HG02981 (cell line): ENCODE results near the gene RNPEPL1.

ENCODE experiments used
- ATAC-seq: cut with Tn5 transposase; IDR thresholded peaks from one replicate; pipeline ENCODE4 v1.9.1; 2021; ENCODE audit warnings: mild to moderate bottlenecking, moderate library complexity; ENCODE audit not compliant: unreplicated experiment

Gene RNPEPL1

DNA sequence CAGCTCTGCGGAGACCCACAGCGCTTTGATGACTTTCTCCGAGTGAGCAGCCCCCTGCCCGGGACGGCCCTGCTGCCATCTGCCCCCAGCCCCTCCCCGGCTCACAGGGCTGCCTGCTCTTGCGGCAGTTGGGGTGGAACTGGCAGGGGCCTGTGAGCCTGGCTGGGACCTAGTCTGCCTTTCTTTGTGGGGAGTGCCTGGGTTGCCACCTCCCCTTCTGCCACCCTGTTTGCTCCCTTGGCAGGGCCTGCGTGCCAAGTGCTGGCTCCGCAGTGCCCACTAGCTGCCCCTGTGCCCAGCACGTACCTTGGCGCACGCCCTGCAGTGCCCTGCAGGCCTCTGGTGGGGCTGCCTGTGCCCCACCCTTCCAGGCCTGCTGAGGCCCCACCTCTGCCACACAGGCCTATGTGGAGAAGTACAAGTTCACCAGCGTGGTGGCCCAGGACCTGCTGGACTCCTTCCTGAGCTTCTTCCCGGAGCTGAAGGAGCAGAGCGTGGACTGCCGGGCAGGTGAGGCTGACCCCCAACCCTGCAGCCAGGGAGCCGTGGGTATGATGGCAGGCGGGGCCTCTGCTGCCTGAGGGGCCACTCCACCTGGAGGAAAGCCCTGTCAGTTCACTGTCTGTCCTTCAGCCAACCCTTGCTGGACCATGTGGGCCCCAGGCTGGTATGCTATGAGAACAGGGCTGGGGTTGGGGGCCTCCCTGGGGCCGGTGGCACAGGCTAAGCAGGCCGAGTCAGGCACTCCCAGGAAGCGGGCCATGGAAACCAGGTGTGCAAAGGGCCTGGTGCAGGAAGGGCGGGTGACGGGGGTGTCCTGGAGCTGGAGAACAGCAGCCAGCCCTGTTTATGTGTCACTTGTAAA, 7.0 kb downstream of the RNPEPL1 start:
- ATAC-seq = no peak

DNA sequence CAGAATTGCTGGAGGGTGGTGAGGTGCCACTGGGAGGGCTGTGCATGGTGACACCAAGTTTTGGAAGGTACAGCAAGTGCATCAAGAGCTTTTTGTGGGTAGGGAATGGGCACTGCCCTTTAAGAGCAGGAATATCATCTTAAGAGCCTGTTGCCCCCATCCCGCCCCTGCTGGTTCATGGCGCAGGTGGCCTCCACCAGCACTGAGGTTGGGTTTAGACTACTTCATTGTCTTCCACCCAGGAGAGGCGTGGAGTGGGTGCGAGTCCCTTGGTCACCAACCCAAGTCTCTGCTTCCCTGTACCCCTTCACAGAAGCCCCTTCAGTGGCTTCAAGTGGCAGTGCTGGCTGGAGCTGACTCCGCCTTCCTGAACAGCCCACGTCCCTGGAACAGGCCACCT, 7.8 kb downstream of the RNPEPL1 start:
- no peak for ATAC-seq

DNA sequence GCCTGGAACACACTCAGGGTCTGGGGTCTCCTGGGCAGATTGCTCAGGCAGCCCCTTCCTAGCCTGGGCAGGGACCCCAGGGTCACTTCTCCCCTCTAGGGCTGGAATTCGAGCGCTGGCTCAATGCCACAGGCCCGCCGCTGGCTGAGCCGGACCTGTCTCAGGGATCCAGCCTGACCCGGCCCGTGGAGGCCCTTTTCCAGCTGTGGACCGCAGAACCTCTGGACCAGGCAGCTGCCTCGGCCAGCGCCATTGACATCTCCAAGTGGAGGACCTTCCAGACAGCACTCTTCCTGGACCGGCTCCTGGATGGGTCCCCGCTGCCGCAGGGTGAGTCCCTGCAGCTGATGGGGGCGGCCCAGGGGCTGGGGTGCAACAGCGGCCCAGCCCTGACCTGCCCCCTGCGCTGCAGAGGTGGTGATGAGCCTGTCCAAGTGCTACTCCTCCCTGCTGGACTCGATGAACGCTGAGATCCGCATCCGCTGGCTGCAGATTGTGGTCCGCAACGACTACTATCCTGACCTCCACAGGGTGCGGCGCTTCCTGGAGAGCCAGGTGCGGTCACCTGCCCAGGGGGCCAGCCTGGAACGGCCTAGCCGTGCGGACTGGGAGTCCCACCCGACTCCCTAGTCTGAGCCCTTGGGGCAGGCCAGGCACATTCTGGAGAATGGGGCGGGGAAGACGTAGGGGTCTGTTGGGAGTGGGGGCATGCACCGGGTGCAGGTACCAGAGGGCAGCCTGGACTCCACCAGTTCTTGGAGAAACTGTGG, 8.3 kb downstream of the RNPEPL1 start:
- ATAC-seq = no peak

DNA sequence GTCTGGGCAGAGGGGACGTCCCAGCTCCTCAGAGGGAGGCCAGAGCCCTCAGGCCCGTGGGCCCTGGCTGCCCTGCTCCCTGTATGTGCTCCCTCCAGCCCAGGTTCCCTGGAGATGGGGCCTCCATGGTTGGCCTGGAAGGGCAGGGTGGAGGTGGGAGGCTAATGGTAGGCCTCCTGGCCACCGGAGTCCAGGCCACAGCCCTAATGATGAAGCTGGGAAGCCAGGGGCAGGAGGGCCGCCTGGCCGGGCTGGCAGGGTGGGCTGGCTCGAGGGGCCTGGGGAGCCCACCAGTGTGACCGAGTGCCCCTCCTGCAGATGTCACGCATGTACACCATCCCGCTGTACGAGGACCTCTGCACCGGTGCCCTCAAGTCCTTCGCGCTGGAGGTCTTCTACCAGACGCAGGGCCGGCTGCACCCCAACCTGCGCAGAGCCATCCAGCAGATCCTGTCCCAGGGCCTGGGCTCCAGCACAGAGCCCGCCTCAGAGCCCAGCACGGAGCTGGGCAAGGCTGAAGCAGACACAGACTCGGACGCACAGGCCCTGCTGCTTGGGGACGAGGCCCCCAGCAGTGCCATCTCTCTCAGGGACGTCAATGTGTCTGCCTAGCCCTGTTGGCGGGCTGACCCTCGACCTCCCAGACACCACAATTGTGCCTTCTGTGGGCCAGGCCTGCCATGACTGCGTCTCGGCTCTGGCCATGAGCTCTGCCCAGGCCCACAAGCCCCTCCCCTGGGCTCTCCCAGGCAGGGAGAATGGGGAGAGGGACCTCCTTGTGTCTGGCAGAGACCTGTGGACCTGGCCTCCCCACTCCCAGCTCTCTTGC, 9.2 kb downstream of the RNPEPL1 start:
- ATAC-seq = no peak

DNA sequence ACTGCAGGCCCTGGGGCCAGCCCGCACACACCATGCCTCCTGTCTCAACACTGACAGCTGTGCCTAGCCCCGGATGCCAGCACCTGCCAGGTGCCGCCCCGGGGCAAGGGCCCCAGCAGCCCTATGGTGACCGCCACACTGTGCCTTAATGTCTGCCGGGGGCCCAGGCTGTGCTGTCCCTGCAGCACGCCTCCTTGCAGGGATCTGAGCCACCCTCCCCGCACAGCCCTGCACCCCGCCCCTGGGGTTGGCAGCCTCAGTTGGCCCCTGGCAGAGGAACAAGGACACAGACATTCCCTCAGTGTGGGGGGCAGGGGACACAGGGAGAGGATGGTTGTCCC, 9.8 kb downstream of the RNPEPL1 start:
- no peak for ATAC-seq

DNA sequence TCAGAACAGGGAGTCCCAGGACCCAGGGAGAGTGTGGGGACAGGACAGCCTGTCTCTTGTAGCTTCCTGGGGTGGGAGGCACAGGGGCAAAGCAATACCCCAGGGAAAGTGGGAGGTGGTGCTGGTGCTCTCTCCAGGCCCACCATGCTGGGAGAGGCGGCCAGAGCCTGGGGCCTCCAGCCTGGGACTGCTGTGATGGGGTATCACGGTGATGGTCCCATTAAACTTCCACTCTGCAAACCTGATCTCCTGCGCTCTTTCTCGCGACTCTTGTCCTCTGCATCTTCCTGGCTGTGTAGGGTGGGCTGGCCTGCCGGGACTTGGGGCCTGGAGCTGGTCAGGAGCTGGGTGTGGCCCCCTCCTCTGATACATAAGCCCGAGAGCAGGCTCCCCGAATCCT, 10.2 kb downstream of the RNPEPL1 start:
- no peak for ATAC-seq

DNA sequence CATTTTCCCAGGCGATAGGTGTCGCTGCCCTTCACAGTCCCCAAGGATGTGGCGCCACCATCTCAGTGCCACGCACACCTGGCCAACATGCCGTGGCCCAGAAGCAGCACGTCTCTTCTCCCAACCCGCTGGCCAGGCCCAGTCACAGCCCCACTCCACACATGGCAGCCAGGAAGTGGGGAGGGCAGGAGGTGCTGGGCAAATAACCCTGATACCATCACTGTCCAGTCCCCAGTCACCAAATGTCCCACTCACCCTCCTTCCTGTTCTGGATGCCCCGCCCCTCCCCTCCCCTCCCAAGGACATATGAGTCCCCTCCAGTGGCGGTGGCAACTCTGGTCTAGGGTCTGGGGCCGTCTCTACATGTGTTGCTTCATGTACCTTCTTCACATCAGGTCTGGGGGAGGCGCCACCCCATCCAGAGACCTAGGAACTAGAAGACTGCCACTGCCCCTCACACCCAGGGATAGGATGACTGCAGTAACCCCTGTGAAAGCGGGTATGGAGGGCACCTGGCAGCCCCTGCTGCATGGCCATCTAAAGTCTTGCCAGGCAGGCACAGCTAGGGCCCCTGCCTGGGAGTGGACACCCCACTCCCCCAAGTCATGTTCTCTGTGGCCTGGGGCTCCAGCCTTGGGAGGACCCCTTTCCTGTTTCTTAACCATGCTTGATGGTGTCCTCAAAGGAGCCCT, 10.9 kb downstream of the RNPEPL1 start:
- ATAC-seq = no peak

DNA sequence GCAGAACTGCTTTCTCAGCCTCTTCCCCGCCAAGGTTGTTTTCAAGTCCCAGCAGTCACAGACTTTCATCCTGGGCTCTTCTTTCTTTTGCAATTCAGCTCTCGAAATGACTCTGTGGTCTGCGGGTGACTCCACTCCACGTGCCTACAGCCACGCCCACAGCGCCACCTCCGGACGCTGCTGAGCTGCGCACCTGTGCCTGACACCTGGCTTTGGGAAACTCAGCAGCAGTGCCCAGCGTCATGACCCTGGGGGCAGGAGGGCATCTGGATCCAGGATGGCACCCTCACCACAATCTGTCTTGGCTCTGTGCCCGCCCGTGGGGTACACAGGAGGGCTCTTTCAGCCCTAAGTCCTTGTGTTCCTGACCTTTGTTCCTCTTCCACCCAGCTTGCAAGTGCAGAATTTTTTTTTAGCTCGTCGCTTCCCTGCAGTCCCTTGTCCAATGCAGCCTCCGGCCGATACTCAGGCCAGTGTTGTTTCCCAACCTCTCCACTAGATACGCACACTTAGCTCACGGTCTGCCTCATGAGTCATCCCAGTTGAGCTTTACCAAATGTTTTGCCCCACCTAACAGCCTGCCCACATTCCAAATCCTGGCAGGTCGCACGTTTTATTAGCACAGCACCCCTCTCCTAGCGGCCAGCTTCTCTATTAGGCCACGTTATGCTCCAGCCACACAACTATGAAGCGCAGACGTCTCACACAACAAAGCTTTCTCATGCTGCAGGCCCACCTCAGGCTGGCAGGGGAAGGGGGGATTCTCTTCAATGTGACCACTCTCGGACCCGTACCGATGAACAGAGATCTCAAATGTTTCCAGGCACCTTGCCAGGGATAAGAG, 11.7 kb downstream of the RNPEPL1 start:
- no peak for ATAC-seq

DNA sequence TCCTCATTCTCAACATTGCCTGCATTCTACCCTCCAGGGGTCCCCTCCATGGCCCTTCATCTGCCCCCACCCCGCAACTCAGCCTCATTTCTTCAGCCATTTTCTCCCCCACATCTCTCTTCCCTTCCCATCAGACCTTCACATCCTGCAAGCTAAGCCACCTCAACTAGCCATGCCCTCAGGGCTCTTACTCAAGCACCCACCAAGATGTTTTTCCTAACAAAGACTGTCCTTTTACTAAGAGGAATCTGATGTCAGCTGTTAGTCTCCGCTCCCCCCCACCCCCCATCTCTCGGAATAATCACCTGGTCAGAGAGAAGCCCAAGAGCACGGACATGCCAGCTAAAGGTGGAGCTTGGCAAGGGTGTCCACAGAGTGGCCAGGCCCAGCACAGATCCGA, 13.5 kb downstream of the RNPEPL1 start:
- ATAC-seq = no peak

DNA sequence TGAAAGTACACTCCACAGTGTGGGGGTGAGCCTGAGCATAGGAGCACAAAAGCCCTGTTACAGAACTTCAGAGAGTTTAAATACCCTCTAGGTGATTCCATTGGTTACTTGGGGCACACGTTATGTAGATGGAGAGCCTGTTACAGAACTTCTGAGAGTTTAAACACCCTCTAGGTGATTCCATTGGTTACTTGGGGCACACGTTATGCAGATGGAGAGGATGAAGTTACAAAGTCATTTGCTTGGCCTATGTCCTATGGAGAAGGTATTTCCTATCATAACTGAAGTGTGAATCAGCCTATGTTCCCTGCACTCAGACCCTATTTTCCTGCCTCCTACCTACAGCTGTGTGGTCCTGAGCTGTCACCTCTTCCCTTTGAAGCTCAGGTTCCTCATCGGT, 14.5 kb downstream of the RNPEPL1 start:
- no peak for ATAC-seq

DNA sequence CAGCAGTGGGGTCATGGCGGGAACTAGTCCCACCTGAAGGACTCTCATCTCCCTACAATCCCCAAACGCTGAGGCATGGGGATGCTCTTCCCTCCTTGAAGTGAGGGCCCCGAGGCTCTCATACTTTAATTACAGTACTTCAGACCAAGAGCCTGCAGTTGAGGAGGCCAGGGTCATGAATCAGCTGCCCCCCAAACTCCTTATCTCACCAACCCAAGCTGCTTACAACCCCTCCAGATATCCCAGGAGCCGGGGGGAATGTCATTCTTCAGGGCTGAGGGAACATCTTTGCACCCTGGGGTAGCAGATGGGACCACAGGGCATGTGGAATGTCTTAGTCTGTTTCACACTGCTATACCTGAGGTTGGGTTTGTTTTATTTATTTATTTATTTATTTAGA, 15.5 kb downstream of the RNPEPL1 start:
- no peak for ATAC-seq

DNA sequence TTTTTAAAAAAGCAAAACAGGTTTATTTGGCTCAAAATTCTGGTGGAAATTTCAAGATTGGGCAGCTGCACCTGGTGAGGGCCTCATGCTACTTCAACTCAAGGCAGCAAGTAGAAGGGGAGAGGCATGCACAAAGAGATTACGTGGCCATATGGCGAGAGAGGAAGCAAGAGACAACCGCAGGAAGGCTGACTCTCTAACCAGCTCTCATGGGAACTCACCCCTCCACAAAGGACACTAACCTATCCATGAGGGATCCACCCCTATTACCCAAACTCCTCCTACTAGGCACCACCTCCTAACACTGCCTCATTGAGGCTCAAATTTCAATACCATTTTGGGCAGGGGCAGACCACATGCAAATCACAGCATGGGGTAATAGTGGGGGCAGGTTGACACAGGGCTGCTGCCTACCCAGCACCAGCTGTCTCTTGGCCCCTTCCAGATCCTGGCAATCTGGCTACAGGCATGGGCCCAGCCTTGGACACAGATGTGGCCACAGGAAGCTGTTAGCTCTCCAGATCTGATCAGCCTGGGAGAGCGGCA, 16.3 kb downstream of the RNPEPL1 start:
- ATAC-seq = peak; percentile 65

DNA sequence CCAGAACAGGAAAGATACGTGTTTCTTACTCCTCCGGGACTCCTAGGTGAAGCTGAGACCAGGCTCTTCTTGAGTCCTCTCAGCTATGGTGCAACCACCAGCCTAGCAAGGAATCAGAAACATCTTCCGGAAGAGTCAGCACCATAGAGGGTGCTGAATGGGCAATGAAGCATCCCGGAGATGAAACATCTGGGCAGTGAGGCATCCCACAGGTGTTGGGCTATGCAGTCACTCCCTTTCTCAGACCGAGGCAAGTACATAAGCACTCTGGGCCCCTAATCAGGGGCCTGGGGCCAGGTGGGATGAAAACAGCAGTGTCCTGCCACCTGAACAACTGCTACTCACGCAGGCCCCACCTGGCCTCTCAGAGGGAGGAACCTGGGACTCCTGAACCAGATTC, 16.8 kb downstream of the RNPEPL1 start:
- ATAC-seq = peak; percentile 21

DNA sequence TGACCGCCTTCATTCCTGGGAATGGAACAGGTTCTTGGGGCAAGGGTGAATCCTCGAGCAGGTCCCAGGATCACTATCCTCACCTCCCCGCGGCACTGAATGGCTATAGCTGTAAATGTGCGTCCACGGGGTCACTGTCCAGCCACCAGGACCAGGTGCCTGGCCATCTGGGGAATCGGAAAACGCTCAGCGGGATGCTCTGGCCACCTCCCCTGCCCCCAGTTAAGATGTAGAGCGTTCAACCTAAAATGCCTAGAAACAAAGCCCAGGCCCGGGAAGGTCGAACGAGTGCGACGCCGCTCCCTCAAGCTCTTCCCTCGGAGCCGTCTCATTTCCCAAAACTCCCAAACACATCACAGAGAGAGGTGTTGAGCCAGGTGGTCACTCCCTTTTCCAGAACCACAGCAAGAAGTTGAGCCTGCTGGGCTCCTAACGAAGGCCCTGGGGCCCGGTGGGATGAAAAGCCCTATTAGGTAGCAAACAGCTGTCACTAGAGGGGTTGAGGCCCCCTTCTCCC, 17.5 kb downstream of the RNPEPL1 start:
- no peak for ATAC-seq

DNA sequence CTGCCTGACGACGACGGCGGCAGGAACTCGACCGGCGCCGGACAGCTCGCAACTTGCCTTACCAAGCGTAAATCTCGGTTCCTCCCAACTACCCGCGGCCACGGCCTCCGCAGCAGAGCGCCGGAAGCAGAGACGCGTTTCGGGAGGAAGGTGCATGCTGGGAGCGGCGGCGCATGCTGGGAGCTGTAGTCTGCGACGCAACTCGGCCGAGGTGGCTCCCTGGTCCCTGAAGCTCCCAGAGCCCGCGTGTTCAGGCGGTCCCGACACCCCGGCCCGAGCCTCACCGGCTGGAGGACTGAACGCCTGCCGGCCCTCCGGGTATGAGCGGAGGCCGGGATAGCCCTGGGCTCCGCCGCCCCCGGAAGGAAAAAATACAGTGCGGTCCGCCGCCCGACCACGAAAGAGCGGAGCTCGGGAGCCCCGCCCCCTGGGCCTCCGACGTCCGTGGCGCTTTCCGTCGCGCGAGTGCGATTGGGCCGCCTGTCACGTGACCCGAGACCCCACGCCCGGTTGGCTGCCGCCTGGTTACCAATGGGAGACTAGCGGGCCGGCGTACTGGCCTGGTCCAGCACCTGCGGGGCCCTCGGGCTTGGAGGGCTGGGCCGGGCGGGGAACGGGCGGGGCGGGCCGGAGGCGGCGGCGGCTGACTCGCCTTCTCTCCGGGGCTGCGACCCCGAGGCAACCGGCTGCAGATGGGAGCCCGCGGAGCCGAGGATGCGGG, 18.1 kb downstream of the RNPEPL1 start, which contains the start of gene CAPN10:
TSS of gene CAPN10 (plus strand) at position 537 of the 721 bp plus-strand sequence. CDS start at position 715, 178 bp downstream.
- peak; percentile 53 for ATAC-seq

DNA sequence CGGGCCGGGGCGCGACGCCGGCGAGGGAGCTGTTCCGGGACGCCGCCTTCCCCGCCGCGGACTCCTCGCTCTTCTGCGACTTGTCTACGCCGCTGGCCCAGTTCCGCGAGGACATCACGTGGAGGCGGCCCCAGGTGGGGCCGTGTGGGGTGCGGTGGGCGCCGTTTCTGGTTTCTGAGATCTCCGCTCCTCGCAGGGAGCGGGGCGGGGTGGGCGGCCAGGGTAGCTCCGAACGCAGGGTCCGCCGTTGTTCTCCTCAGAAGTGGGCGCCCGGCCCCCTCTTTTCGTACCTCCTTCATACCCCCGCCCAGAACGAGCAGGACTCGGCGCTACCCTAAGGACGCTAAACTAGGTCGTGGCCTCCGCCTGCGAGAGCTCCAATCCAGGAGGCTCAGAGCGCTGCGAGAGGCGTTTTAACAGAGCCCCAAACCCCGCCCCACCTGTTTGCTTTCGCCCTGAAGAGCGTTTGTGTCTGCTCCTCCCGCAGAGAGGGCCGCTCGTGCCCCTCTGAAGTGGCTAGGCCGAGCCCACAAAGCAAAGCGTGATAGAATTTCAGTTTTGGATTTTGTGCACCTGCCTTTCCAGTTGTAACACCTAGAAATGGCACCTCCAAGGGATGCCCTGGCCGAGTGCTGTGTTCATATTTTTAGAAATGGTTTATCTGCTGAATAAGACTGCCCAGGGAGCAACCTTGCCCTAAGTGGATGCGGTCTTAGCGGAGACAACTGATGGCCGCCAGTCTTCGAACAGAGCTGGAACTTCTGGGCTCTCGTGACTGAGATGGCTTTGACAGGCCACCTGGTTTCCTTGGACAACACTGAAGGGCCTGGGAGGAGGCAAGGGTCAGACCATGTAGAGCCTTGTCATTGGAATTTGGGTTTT, 18.9 kb downstream of the RNPEPL1 start:
- peak; percentile 1 for ATAC-seq

DNA sequence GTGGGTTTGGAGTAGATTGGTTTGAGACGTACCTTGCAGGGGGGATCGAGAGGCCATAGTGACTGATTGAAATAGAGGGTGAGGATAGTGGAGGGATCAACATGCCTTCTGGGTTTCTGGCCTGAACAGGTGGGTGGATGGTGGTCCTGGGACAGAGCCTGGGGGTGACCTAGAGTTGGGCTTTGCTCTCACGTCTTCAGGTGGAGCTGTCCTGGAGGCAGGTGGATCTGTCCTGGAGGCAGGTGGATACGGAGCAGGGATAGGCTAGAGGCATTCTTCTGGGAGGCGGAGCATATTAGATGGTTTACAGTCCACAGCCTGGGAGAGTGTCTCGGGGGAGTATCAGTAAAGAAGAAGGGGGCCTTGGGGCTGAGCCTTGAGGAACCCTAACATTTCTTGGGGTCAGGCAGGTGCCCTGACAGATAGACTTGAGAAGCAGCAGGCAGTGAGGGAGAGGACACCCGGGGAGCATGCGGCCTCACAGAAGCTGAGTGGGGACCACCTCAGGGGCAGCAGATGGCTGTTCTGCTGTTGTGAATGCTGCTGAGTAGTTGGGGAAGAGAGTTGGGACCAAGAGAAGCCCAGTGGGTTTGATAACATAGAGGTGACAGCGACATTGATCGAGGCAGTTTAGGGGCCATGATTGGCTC, 19.8 kb downstream of the RNPEPL1 start:
- no peak for ATAC-seq
